GM06990 (cell line): ENCODE measurements around the gene TNK2.

ENCODE experiments used
- DNase-seq: peaks from one replicate; pipeline ENCODE4 v3.0.0-alpha.2; 2011; ENCODE audit not compliant: insufficient read length; ENCODE audit errors: extremely low read depth
- H3K27me3 ChIP-seq: replicated peaks from 2 replicates; pipeline ENCODE4 v1.6.0; 2011; ENCODE audit warnings: low read length; ENCODE audit not compliant: control insufficient read depth, insufficient read depth
- H3K36me3 ChIP-seq: 2 replicates; pipeline ENCODE4 v1.5.1; 2011; ENCODE audit warnings: low read length; ENCODE audit not compliant: control insufficient read depth, insufficient read depth
- H3K4me3 ChIP-seq: replicated peaks from 2 replicates; pipeline ENCODE4 v1.5.1; 2011; ENCODE audit warnings: low read depth, mild to moderate bottlenecking, control low read depth, low read length
- CTCF ChIP-seq: IDR thresholded peaks from 2 replicates; pipeline ENCODE4 v1.5.1; 2011; ENCODE audit warnings: low read length, control low read depth, mild to moderate bottlenecking, inconsistent platforms; ENCODE audit not compliant: insufficient read depth, poor library complexity, severe bottlenecking

Gene TNK2

GRCh38 chr3:195895861-195896360 is 12.4 kb downstream of the TNK2 start:
- no peak for TF ChIP-seq CTCF

GRCh38 chr3:195895078-195895860 is 13.1 kb downstream of the TNK2 start:
- TF ChIP-seq CTCF, result peak; percentile 60
- H3K4me3 ChIP-seq, result peak overlapping the region; percentile 67
- DNase-seq, result peak; percentile 74
- H3K36me3 ChIP-seq, result no peaks in the 10 kb centered on the region; the same call in 1 of the 2 replicates
- no peaks in the 10 kb centered on the region for H3K27me3 ChIP-seq

More at GRCh38 chr3:195895861-195896360, 12.4 kb downstream of the TNK2 start:
- peak; percentile 72 for DNase-seq
- no peaks in the 10 kb centered on the region for H3K27me3 ChIP-seq
- H3K36me3 ChIP-seq, result no peaks in the 10 kb centered on the region; the same call in 1 of the 2 replicates
- peak overlapping the region; percentile 67 for H3K4me3 ChIP-seq

- DNase-seq, result no peak
- Histone ChIP-seq H3K36me3 (no peaks in the 10 kb centered on the region; the same call in 1 of the 2 replicates), H3K4me3 (no peak overlapping the region), H3K27me3 (no peaks in the 10 kb centered on the region)
- TF ChIP-seq CTCF, result no peak
These were observed 14.4 kb downstream of the TNK2 start for GRCh38 chr3:195893916-195894465.

- TF ChIP-seq CTCF, result no peak
- H3K4me3 ChIP-seq, result no peak overlapping the region
- peaks cover under 1% of the 10 kb centered on the region; the same call in 1 of the 2 replicates for H3K36me3 ChIP-seq
- no peaks in the 10 kb centered on the region for H3K27me3 ChIP-seq
- DNase-seq, result no peak
These were observed 14.8 kb downstream of the TNK2 start for GRCh38 chr3:195893516-195893915.

- no peak overlapping the region for H3K4me3 ChIP-seq
- no peaks in the 10 kb centered on the region for H3K27me3 ChIP-seq
- no peak for DNase-seq
- H3K36me3 ChIP-seq, result peaks cover 4% of the 10 kb centered on the region
- no peak for TF ChIP-seq CTCF
These were observed 15.3 kb downstream of the TNK2 start for GRCh38 chr3:195893044-195893395.
